Femur (tissue), 1 donor: ENCODE measurements around the gene HOXD4.

Source experiments
- DNase-seq: peaks from one replicate; pipeline ENCODE4 v3.0.0-alpha.2; 2017

The HOXD4 gene

GRCh38 chr2:176114120-176114929, 37.0 kb upstream of the HOXD4 start:
- DNase-seq = no peak

GRCh38 chr2:176114930-176115625, 36.3 kb upstream of the HOXD4 start:
- no peak for DNase-seq

GRCh38 chr2:176115883-176116813, 35.2 kb upstream of the HOXD4 start, which contains the start of gene HOXD10:
Gene HOXD10, plus strand, starts transcription at chr2:176116778. Its CDS starts 56 bp downstream, at chr2:176116834.
- peak; percentile 87 for DNase-seq

GRCh38 chr2:176117162-176117822, 34.1 kb upstream of the HOXD4 start:
- DNase-seq = no peak

GRCh38 chr2:176117823-176118371, 33.5 kb upstream of the HOXD4 start:
- DNase-seq = no peak

GRCh38 chr2:176118601-176119339, 32.6 kb upstream of the HOXD4 start:
- DNase-seq = peak; percentile 42

- no peak for DNase-seq
Measured at GRCh38 chr2:176120364-176121189, 30.8 kb upstream of the HOXD4 start.

GRCh38 chr2:176121190-176122051, 29.9 kb upstream of the HOXD4 start:
- peak; percentile 28 for DNase-seq

- DNase-seq = no peak
Measured at GRCh38 chr2:176122052-176122682, 29.2 kb upstream of the HOXD4 start.

- peak; percentile 86 for DNase-seq
Measured at GRCh38 chr2:176122683-176123410, 28.5 kb upstream of the HOXD4 start, which contains the start of gene HOXD9. Gene HOXD9, plus strand, starts transcription at chr2:176122719. Its CDS starts 50 bp downstream, at chr2:176122769.

GRCh38 chr2:176123411-176124109, 27.8 kb upstream of the HOXD4 start:
- peak; percentile 28 for DNase-seq

GRCh38 chr2:176124110-176124946, 27.0 kb upstream of the HOXD4 start:
- peak; percentile 19 for DNase-seq

GRCh38 chr2:176124947-176125771, 26.2 kb upstream of the HOXD4 start:
- no peak for DNase-seq

- DNase-seq = no peak
Measured at GRCh38 chr2:176125772-176126054, 25.6 kb upstream of the HOXD4 start.

GRCh38 chr2:176126929-176127773, 24.2 kb upstream of the HOXD4 start:
- peak; percentile 84 for DNase-seq
